MM.1S (cell line): ENCODE measurements around the gene USP11.

ENCODE experiments used
- CTCF ChIP-seq: fragments of 300-600 bp; sonication (generic); IDR thresholded peaks from 2 replicates; pipeline ENCODE4 v1.5.1; 2016; ENCODE audit warnings: antibody characterized with exemption, low read length, mixed read lengths
- EZH2 ChIP-seq: fragments of 300-600 bp; sonication (generic); optimal IDR thresholded peaks from 2 replicates; pipeline ENCODE3; 2017; ENCODE audit warnings: low read depth, mild to moderate bottlenecking, antibody characterized with exemption, low read length, mixed read lengths
- EZH2phosphoT487 ChIP-seq: fragments of 300-600 bp; sonication (generic); IDR thresholded peaks from 2 replicates; pipeline ENCODE4 v1.6.1; 2018; ENCODE audit warnings: antibody characterized with exemption, low read length

GRCh38 chrX:47234583-47234982 lies 1.8 kb downstream of the USP11 start:
- TF ChIP-seq CTCF = no peak
- no peak for TF ChIP-seq EZH2
- TF ChIP-seq EZH2phosphoT487 = no peak
